SKM-1 (cell line): Measurements from ENCODE around the gene PPA1.
"Not testable (repeated sequence)": the region's sequence is repeated elsewhere in the genome, so short reads cannot be mapped to it uniquely, and the experiment has no call there.

ENCODE experiments used
- DNase-seq: peaks from one replicate; lab custom pipeline; 2025; ENCODE audit not compliant: unreplicated experiment; lab: John Stamatoyannopoulos, UW

PPA1 gene

GRCh38 chr10:70233109-70233938, at the start of gene PPA1:
TSS of gene PPA1 (minus strand) at chr10:70233429. CDS start at chr10:70233327, 102 bp downstream.
- peak; percentile 93 for DNase-seq

- DNase-seq, result no peak
These were observed 48.4 kb upstream of the PPA1 start for GRCh38 chr10:70281609-70282008.

- DNase-seq, result no peak
These were observed 46.9 kb upstream of the PPA1 start for GRCh38 chr10:70280099-70280498.

GRCh38 chr10:70277396-70278030, 44.3 kb upstream of the PPA1 start:
- DNase-seq, result no peak

GRCh38 chr10:70274643-70275042, 41.4 kb upstream of the PPA1 start:
- no peak for DNase-seq

- DNase-seq, result no peak
These were observed 39.7 kb upstream of the PPA1 start for GRCh38 chr10:70272925-70273316.

GRCh38 chr10:70271996-70272924, 39.0 kb upstream of the PPA1 start:
- no peak for DNase-seq

GRCh38 chr10:70270952-70271351, 37.7 kb upstream of the PPA1 start:
- DNase-seq, result no peak

GRCh38 chr10:70269741-70270140, 36.5 kb upstream of the PPA1 start:
- no peak for DNase-seq

GRCh38 chr10:70268376-70268775, 35.1 kb upstream of the PPA1 start:
- no peak for DNase-seq

GRCh38 chr10:70267161-70267933, 34.1 kb upstream of the PPA1 start:
- DNase-seq, result no peak

- no peak for DNase-seq
These were observed 33.5 kb upstream of the PPA1 start for GRCh38 chr10:70266701-70267100.

- no peak for DNase-seq
These were observed 32.8 kb upstream of the PPA1 start for GRCh38 chr10:70266056-70266455.

- no peak for DNase-seq
These were observed 31.9 kb upstream of the PPA1 start for GRCh38 chr10:70265032-70265689.

GRCh38 chr10:70260734-70261133, 27.5 kb upstream of the PPA1 start:
- no peak for DNase-seq

GRCh38 chr10:70260259-70260658, 27.0 kb upstream of the PPA1 start:
- DNase-seq, result no peak

- no peak for DNase-seq
These were observed 25.0 kb upstream of the PPA1 start for GRCh38 chr10:70258216-70258615.

GRCh38 chr10:70257816-70258215, 24.6 kb upstream of the PPA1 start:
- not testable (repeated sequence) for DNase-seq

GRCh38 chr10:70256463-70256862, 23.2 kb upstream of the PPA1 start:
- DNase-seq, result no peak
